ENCODE measurements around the gene CD70.
"Not testable (repeated sequence)": the region's sequence is repeated elsewhere in the genome, so short reads cannot be mapped to it uniquely, and the experiment has no call there.

CD70 gene

DNA sequence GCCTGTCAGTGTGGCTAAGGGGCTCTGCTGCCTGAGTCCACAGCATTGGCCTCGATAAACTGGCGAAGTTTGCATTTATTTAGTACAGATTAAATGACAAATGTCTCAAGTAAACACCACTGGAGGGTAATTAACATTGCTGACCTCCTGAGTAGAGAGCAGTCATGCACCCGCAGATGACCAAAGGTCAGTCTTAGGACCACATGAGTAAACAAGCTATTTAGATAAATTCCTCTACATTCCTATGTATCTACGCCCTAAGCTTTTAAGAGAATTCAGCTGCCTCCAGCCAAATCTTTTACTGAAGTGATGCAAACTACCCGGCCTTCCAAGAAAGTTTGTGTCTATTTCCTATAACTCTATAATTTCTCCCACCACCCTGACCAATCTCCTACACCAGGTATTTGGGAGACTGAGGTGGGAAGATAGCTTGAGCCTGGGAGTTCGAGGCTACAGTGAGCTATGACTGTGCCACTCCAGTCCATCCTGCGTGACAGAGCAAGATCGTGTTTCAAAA, 22.9 kb downstream of the CD70 start:
- Histone ChIP-seq H3K36me3 (ENCODE audit: control insufficient read depth, insufficient read depth, low read length) (no peaks in the 10 kb centered on the region), H3K4me3 (replicated peaks; ENCODE audit: low read depth, low read length) (no peak overlapping the region), H3K27me3 (replicated peaks; ENCODE audit: control insufficient read depth, insufficient read depth, low read length) (no peaks in the 10 kb centered on the region)
- no peak for DNase-seq (ENCODE audit: extremely low read depth, insufficient read length)
- TF ChIP-seq, protein P1, sequence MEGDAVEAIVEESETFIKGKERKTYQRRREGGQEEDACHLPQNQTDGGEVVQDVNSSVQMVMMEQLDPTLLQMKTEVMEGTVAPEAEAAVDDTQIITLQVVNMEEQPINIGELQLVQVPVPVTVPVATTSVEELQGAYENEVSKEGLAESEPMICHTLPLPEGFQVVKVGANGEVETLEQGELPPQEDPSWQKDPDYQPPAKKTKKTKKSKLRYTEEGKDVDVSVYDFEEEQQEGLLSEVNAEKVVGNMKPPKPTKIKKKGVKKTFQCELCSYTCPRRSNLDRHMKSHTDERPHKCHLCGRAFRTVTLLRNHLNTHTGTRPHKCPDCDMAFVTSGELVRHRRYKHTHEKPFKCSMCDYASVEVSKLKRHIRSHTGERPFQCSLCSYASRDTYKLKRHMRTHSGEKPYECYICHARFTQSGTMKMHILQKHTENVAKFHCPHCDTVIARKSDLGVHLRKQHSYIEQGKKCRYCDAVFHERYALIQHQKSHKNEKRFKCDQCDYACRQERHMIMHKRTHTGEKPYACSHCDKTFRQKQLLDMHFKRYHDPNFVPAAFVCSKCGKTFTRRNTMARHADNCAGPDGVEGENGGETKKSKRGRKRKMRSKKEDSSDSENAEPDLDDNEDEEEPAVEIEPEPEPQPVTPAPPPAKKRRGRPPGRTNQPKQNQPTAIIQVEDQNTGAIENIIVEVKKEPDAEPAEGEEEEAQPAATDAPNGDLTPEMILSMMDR (IDR thresholded peaks at IDR 0.05; ENCODE audit: insufficient read depth, low read length, poor library complexity, severe bottlenecking) = no peak

DNA sequence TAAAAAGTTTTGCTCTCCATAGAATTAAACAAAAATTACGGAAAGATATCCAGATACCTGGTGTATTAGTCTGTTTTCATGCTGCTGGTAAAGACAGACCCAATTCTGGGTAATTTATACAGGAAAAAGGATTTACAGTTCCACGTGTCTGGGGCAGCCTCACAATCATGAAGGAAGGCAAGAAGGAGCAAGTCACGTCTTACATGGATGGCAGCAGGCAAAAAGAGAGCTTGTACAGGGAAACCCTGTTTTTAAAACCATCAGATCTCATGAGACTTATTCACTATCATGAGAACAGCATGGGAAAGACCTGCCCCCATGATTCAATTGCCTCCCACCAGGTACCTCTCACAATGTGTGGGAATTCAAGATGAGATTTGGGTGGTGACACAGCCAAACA, 24.2 kb downstream of the CD70 start:
- not testable (repeated sequence) for DNase-seq (ENCODE audit: extremely low read depth, insufficient read length); H3K27me3 ChIP-seq (replicated peaks; ENCODE audit: control insufficient read depth, insufficient read depth, low read length); H3K36me3 ChIP-seq (ENCODE audit: control insufficient read depth, insufficient read depth, low read length); H3K4me3 ChIP-seq (replicated peaks; ENCODE audit: low read depth, low read length)

DNA sequence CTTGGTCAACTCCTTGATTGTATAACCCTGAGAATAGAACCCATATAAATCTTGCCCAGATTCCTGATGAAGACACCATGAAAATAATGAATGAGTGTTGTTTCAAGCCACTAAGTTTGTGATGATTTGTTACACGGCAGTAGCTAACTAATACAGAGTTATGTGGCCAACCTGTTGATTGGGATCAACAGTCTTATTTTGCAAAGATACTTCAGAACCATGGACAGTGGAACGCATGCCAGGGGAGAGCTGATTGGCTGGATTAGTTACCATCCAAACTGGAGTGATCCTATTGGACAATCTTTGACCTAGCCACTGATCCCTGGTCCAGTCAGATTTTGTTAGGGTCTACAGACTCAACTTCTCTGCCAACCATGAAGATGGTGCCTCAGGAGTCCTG, 26.6 kb downstream of the CD70 start:
- DNase-seq (ENCODE audit: extremely low read depth, insufficient read length) = no peak
- H3K36me3 ChIP-seq (ENCODE audit: control insufficient read depth, insufficient read depth, low read length) = no peaks in the 10 kb centered on the region
- no peaks in the 10 kb centered on the region for H3K27me3 ChIP-seq (replicated peaks; ENCODE audit: control insufficient read depth, insufficient read depth, low read length)
- TF ChIP-seq, protein P1 (IDR thresholded peaks at IDR 0.05; ENCODE audit: insufficient read depth, low read length, poor library complexity, severe bottlenecking) = no peak
- no peak overlapping the region for H3K4me3 ChIP-seq (replicated peaks; ENCODE audit: low read depth, low read length)

DNA sequence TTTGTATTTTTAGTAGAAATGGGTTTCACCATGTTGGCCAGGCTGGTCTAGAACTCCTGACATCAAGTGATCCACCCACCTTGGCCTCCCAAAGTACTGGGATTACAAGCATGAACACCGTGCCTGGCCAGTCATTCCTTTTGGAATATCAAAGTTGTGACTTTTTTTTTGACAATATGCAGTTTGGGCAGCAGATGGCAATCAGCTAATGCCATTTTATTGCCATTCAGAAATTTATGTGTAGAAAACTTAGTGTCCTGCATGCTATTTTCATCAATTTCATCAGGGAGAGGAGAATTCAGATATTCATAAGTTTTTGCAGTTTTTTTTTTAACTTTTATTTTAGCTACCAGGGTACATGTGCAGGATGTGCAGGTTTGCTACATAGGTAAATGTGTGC, 28.5 kb downstream of the CD70 start:
- H3K4me3 ChIP-seq (replicated peaks; ENCODE audit: low read depth, low read length); H3K36me3 ChIP-seq (ENCODE audit: control insufficient read depth, insufficient read depth, low read length); DNase-seq (ENCODE audit: extremely low read depth, insufficient read length); H3K27me3 ChIP-seq (replicated peaks; ENCODE audit: control insufficient read depth, insufficient read depth, low read length): not testable (repeated sequence)

DNA sequence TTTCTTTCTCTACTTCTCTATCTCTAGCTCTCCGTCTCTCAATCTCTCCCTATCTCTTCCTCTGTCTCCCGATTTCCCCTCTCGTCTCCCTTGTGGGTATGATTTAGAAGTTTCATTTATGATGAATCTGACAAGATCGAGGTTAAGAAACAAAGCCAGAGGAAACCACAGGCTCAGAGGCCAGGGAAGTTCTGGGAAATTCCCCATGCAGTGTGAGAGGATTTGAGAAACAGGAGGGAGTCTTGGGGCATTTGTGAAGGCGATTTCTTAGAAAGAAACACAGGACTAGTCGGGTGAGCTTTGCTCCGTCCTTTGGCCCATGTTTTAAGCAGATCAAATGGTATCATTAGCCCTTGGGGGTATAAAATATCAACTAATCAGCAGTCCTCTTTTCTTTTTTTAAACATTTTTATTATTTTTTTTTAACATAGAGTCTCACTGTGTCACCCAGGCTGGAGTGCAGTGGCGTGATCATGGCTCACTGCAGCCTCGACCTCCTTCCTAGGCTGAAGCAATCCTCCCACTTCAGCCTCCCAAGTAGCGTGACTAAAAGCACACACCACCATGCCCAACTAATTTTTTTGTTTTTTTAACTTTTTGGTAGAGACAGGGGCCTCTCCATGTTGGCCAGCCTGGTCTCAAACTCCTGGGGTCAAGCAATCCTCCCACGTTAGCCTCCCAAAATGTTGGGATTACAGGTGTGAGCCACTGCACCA, 34.3 kb downstream of the CD70 start:
- peak; percentile 56 for DNase-seq (ENCODE audit: extremely low read depth, insufficient read length)
- TF ChIP-seq, protein P1 (IDR thresholded peaks at IDR 0.05; ENCODE audit: insufficient read depth, low read length, poor library complexity, severe bottlenecking) = no peak
- no peaks in the 10 kb centered on the region for H3K27me3 ChIP-seq (replicated peaks; ENCODE audit: control insufficient read depth, insufficient read depth, low read length)
- H3K36me3 ChIP-seq (ENCODE audit: control insufficient read depth, insufficient read depth, low read length) = no peaks in the 10 kb centered on the region
- peak overlapping the region; percentile 18 for H3K4me3 ChIP-seq (replicated peaks; ENCODE audit: low read depth, low read length)

DNA sequence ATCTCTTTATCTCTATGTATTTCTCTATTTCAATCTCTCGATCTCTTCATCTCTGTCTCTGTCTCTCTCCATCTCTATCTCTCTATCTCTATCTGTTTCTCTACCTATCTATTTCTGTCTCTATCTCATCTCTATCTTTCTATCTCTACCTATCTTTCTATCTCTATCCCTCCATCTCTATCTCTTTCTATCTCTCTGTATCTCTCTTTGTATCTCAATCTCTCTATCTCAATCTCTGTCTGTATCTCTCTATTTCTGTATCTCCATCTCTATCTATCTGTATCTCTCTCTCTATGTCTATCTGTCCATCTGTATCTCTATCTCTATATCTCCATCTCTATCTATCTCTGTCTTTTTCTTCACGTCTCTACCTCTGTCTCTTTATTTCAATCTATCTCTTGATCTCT, 34.9 kb downstream of the CD70 start:
- Histone ChIP-seq H3K27me3 (replicated peaks; ENCODE audit: control insufficient read depth, insufficient read depth, low read length) (no peaks in the 10 kb centered on the region), H3K4me3 (replicated peaks; ENCODE audit: low read depth, low read length) (no peak overlapping the region; the same call in 1 of the 2 replicates), H3K36me3 (ENCODE audit: control insufficient read depth, insufficient read depth, low read length) (no peaks in the 10 kb centered on the region)
- TF ChIP-seq, protein P1 (IDR thresholded peaks at IDR 0.05; ENCODE audit: insufficient read depth, low read length, poor library complexity, severe bottlenecking) = no peak
- no peak for DNase-seq (ENCODE audit: extremely low read depth, insufficient read length)

All from GM06990 (cell line).